Measurements from ENCODE around the gene FRMD8.

The FRMD8 gene

DNA sequence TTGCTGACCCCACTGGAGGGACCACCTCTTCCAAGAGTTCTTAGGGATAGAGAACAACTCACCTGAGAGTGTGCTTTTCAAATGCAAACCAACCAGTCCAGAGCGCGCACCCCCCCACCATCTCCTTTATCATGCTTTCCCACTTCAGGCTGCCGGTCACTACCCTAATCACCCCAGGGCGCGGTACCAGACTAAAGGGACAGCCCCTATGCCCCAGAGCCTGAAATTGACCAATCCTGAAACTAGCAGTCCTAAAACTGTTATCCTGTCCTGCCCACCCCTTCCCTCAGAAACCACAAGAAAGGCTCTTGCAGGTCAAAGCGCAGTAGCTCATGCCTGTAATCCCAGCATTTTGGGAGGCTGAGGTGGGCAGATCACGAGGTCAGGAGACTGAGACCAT, 73.1 kb downstream of the FRMD8 start:
- no peak for DNase-seq
